Heart right ventricle (tissue), 16 donors: Measurements from ENCODE around the gene GRID1. TPM values are rescaled to one million over a fixed set of nuclear protein-coding genes. Genes with fewer than 3 reads are reported as not detected.

Experiments used
- ATAC-seq, 8 donors: fragments of 200-7000 bp; cut with Tn5 transposase; one replicate each; pipeline ENCODE4 v1.9.1; 2020; ENCODE audit warnings: mild to moderate bottlenecking in 8 of 8, moderate library complexity in 8 of 8, moderate number of reproducible peaks in 1 of 8
- DNase-seq, 2 donors: peaks; one replicate each; pipeline ENCODE4 v3.0.0-alpha.2; 2020
- H3K27ac ChIP-seq, 10 donors: fragments of 200-600 bp; sonication (generic) in 2 of 10; one replicate each; pipeline versions ENCODE4 v1.5.0 to v1.8.0; 2020 to 2022; ENCODE audit warnings: mild to moderate bottlenecking in 3 of 10
- H3K27me3 ChIP-seq, 7 donors: fragments of 200-600 bp; one replicate each; pipeline ENCODE4 v1.8.0; 2021 to 2022; ENCODE audit warnings: mild to moderate bottlenecking in 2 of 7
- H3K36me3 ChIP-seq, 9 donors: fragments of 200-600 bp; sonication (generic) in 1 of 9; one replicate each; pipeline versions ENCODE4 v1.5.0 to v1.8.0; 2020 to 2022; ENCODE audit warnings: mild to moderate bottlenecking in 2 of 9
- H3K4me1 ChIP-seq, 9 donors: fragments of 200-600 bp; sonication (generic) in 1 of 9; one replicate each; pipeline versions ENCODE4 v1.5.0 to v1.8.0; 2020 to 2022; ENCODE audit warnings: mild to moderate bottlenecking in 4 of 9
- H3K4me3 ChIP-seq, 10 donors: fragments of 200-600 bp; sonication (generic) in 2 of 10; one replicate each; pipeline versions ENCODE4 v1.5.0 to v1.8.0; 2020 to 2022; ENCODE audit warnings: mild to moderate bottlenecking in 7 of 10, moderate library complexity in 2 of 10
- H3K9me3 ChIP-seq, 11 donors: fragments of 200-600 bp in 10 of 11; sonication (generic) in 2 of 11; one replicate each; pipeline versions ENCODE4 v1.5.0 to v1.8.0; 2013 to 2022; ENCODE audit warnings: mild to moderate bottlenecking in 2 of 11, control low read depth in 1 of 11, moderate library complexity in 1 of 11
- CTCF ChIP-seq, 9 donors: fragments of 200-600 bp; sonication (generic) in 2 of 9; IDR thresholded peaks; one replicate each; pipeline versions ENCODE4 v1.5.0 to v1.8.0; 2021 to 2022; ENCODE audit warnings: antibody characterized with exemption in 9 of 9, mild to moderate bottlenecking in 5 of 9, moderate library complexity in 1 of 9
- WGBS, 2 donors: extraction: QIAGEN DNeasy Blood & Tissue Kit; methylation state at CpG; one replicate each; pipeline ENCODE4 v1.1.7; 2013; ENCODE audit warnings: inconsistent platforms in 1 of 2; 5-methylcytosine and 5-hydroxymethylcytosine counted together
- intact Hi-C, 10 donors: fragments of 100-400 bp; cut with DNase I; formaldehyde crosslinking; loops; one replicate each; pipeline versions ENCODE4 v1.11.1 to v1.14.2; 2022
- polyA plus RNA-seq, 2 donors: library from polyadenylated mRNA; stranded (reverse); fragments of 200-250 nt; gene quantifications; one replicate each; pipeline ENCODE4 v1.2.3, GENCODE V29; 2013
- total RNA-seq, 10 donors: library from RNA; stranded (reverse); fragmentation: NEBNext Ultra II Directional in 3 of 10; extraction: Animal tissue kit (Norgen Biotek cat#: 25700) in 3 of 10; gene quantifications; one replicate each; pipeline versions ENCODE4 v1.2.1 to v1.2.4, GENCODE V29; 2021 to 2023
- donor health status: Arrhythmogenic right ventricular cardiomyopathy.
- donor health status: ischemic (EF 13 %, LVEDD 7.1; RV severe dilation, severe dysfunction).
- donor health status: healthy with polysubstance abuse.
- donor health status: DM: no; HTN: yes; CAD: no.
- donor health status: DM: no; HTN: no; CAD: no.
- donor health status: ischemic (EF 25% LVEDD 6.9; RV normal size, moderate dysfunction).
- donor health status: ischemic (EF 25% LVEDD 5.7; RV mildly dilated, moderate dysfunction).
- donor health status: healthy.
- donor health status: DM: yes; HTN: yes; CAD: no.
- donor health status: Ischemic cardiomyopathy.
- donor health status: ischemic (EF 35%, LVEDD 5.7; RV mildly dilated, moderate dysfunction).
- donor health status: nonischemic (EF 11% LVEDD 7.7; RV severe dilation, severe dysfunction).
- donor health status: DM: yes; HTN: yes; CAD: no.
- donor health status: PGD.
- donor health status: ischemic (EF 29% LVEDD 5.4; RV normal size, mild dysfunction).
- donor health status: nonischemic (EF 23%, LVEDD 6.1; RV moderate dilation, normal function).

GRID1 gene
- total and polyA plus RNA-seq, 12 donors, result 0.44 to 3.4 (median 1.5) TPM

GRCh38 chr10:86232644-86233043 is 134.0 kb downstream of the GRID1 start:
- no peak overlapping the region for H3K27ac ChIP-seq
- WGBS, 2 donors, result 15 to 33% methylated on average over 1 of the region's 1 CpG
- DNase-seq, result no peak
- H3K4me3 ChIP-seq, result no peak overlapping the region
- H3K36me3 ChIP-seq, result no peaks in the 10 kb centered on the region
- ATAC-seq, result no peak
- H3K9me3 ChIP-seq, result no peaks in the 10 kb centered on the region
- H3K4me1 ChIP-seq, result peaks cover 0 to 3% (median 0%) of the 10 kb centered on the region in 9 donors
- peaks cover 0 to 13% (median 0%) of the 10 kb centered on the region in 7 donors for H3K27me3 ChIP-seq
- TF ChIP-seq CTCF (IDR thresholded peaks at IDR 0.05), result no peak
- intact Hi-C loops, result no loop called here

GRCh38 chr10:86231796-86232560 is 134.6 kb downstream of the GRID1 start:
- Histone ChIP-seq H3K27ac (no peak overlapping the region), H3K4me3 (no peak overlapping the region), H3K9me3 (no peaks in the 10 kb centered on the region), H3K36me3 (no peaks in the 10 kb centered on the region), H3K27me3 (peaks cover 0 to 12% (median 0%) of the 10 kb centered on the region in 7 donors), H3K4me1 (peaks cover 0 to 3% (median 0%) of the 10 kb centered on the region in 9 donors)
- no peak for DNase-seq
- intact Hi-C loops, result no loop called here
- TF ChIP-seq CTCF (IDR thresholded peaks at IDR 0.05), result no peak
- WGBS, 2 donors, result 68 to 72% methylated on average over 11 of the region's 11 CpGs
- no peak for ATAC-seq

GRCh38 chr10:86230557-86231180 is 135.9 kb downstream of the GRID1 start:
- H3K9me3 ChIP-seq, result no peaks in the 10 kb centered on the region
- no peak for TF ChIP-seq CTCF (IDR thresholded peaks at IDR 0.05)
- no peak overlapping the region for H3K27ac ChIP-seq
- no peak overlapping the region for H3K4me3 ChIP-seq
- WGBS, 2 donors, result 87 to 93% methylated on average over 6 to 7 of the region's 7 CpGs
- intact Hi-C loops, result no loop called here
- no peak for DNase-seq
- H3K27me3 ChIP-seq, result peaks cover 0 to 5% (median 0%) of the 10 kb centered on the region in 7 donors
- no peak for ATAC-seq
- peaks cover 0 to 3% (median 0%) of the 10 kb centered on the region in 9 donors for H3K4me1 ChIP-seq
- H3K36me3 ChIP-seq, result no peaks in the 10 kb centered on the region

GRCh38 chr10:86229811-86230556 is 136.6 kb downstream of the GRID1 start:
- H3K27me3 ChIP-seq, result peaks cover 0 to 5% (median 0%) of the 10 kb centered on the region in 7 donors

More at GRCh38 chr10:86229811-86230556, 136.6 kb downstream of the GRID1 start:
- Histone ChIP-seq H3K9me3 (no peaks in the 10 kb centered on the region), H3K36me3 (no peaks in the 10 kb centered on the region), H3K27ac (no peak overlapping the region), H3K4me1 (peaks cover 0 to 3% (median 0%) of the 10 kb centered on the region in 9 donors), H3K4me3 (no peak overlapping the region)
- no peak for DNase-seq
- peak in 1 of 8 donors; percentile 19 for ATAC-seq
- TF ChIP-seq CTCF (IDR thresholded peaks at IDR 0.05), result no peak
- intact Hi-C loops, result no loop called here
- WGBS, 2 donors, result 79 to 80% methylated on average over 6 of the region's 6 CpGs
